K562 (cell line): ENCODE results near the gene TPO. TPM values are rescaled to one million over a fixed set of nuclear protein-coding genes. Genes with fewer than 3 reads are reported as not detected.
"Not testable (repeated sequence)": the region's sequence is repeated elsewhere in the genome, so short reads cannot be mapped to it uniquely, and the experiment has no call there.

Experiments used
- ATAC-seq: fragments of 200-7000 bp; cut with Tn5 transposase; 3 replicates; pipeline ENCODE4 v1.9.1; 2020; ENCODE audit warnings: moderate library complexity
- BruUV-seq: library from RNA; stranded (reverse); fragments of 400-500 nt; replicated peaks from 2 replicates; lab custom pipeline; 2021; lab: Mats Ljungman, UMichigan
- CTCF ChIA-PET: fragments of 300-600 bp; formaldehyde crosslinking; extraction: SDS; loops from one replicate; lab custom pipeline; 2021; ENCODE audit warnings: low intra/inter-chr PET ratio; lab: Yijun Ruan, JAX
- POLR2A ChIA-PET: fragments of 300-600, 350-650 bp; sonication (Branson Sonifier 250); formaldehyde crosslinking; extraction: SDS; loops from one replicate; lab custom pipeline; 2021; ENCODE audit warnings: antibody characterized with exemption, inconsistent platforms; lab: Yijun Ruan, JAX
- DNase-seq, 4 experiments: peaks; one replicate each; pipeline versions ENCODE4 v3.0.0 to v3.0.0-alpha.2; 2011 to 2018; ENCODE audit warnings: low spot score in 3 of 4, mixed read lengths in 3 of 4; ENCODE audit errors: extremely low read depth in 1 of 4
- FAIRE-seq: peaks from 2 replicates; lab custom pipeline; 2011; peaks lifted over from hg19 to GRCh38; lab: Jason Lieb, UNC
- H2AFZ ChIP-seq: 2 replicates; pipeline ENCODE4 v1.6.0; 2011; ENCODE audit warnings: low read depth, low read length, control low read depth, inconsistent platforms
- H3K27ac ChIP-seq: fragments of 200-600 bp; 3 replicates; pipeline ENCODE4 v1.8.0; 2011; ENCODE audit warnings: low read depth, mild to moderate bottlenecking, control low read depth, inconsistent platforms, low read length, moderate library complexity, mixed read lengths; ENCODE audit errors: extremely low read depth
- H3K27me3 ChIP-seq, 2 experiments: fragments of 300-600 bp in 1 of 2; 2 replicates in 1 of 2; 3 replicates in 1 of 2; pipeline versions ENCODE4 v1.6.0 to v1.8.0; 2011; ENCODE audit warnings: inconsistent platforms in 2 of 2, low read length in 2 of 2, mild to moderate bottlenecking in 1 of 2, mixed read lengths in 1 of 2, moderate library complexity in 1 of 2; ENCODE audit not compliant: control insufficient read depth in 2 of 2, insufficient read depth in 2 of 2
- H3K36me3 ChIP-seq: fragments of 300-600 bp; 3 replicates; pipeline ENCODE4 v1.8.0; 2011; ENCODE audit warnings: mild to moderate bottlenecking, low read length, inconsistent platforms; ENCODE audit not compliant: control insufficient read depth, insufficient read depth
- H3K4me1 ChIP-seq, 2 experiments: fragments of 200-600 bp in 1 of 2; replicated peaks in 1 of 2; 2 replicates in 1 of 2; 3 replicates in 1 of 2; pipeline versions ENCODE4 v1.5.1 to v1.8.0; 2011; ENCODE audit warnings: inconsistent platforms in 2 of 2, low read length in 2 of 2, mild to moderate bottlenecking in 1 of 2, mixed read lengths in 1 of 2, moderate library complexity in 1 of 2; ENCODE audit not compliant: control insufficient read depth in 2 of 2, insufficient read depth in 2 of 2
- H3K4me2 ChIP-seq: 2 replicates; pipeline ENCODE4 v1.6.1; 2011; ENCODE audit warnings: low read length, control low read depth, inconsistent platforms, mixed read lengths; ENCODE audit not compliant: insufficient read depth
- H3K4me3 ChIP-seq: fragments of 200-600 bp; sonication (generic), shearing (Covaris generic); 2 replicates; pipeline ENCODE4 v1.5.1; 2016; ENCODE audit warnings: control low read depth, inconsistent platforms
- H3K79me2 ChIP-seq: fragments of 200-600 bp; 3 replicates; pipeline ENCODE4 v1.8.0; 2011; ENCODE audit warnings: low read length, inconsistent platforms; ENCODE audit not compliant: control insufficient read depth, insufficient read depth
- H3K9ac ChIP-seq, 2 experiments: 2 replicates each; pipeline versions ENCODE4 v1.6.0 to v1.6.1; 2011; ENCODE audit warnings: low read depth in 2 of 2, low read length in 2 of 2, control low read depth in 1 of 2, inconsistent platforms in 1 of 2, mild to moderate bottlenecking in 1 of 2, mixed read lengths in 1 of 2; ENCODE audit not compliant: insufficient read depth in 1 of 2
- H3K9me1 ChIP-seq: one replicate; pipeline ENCODE4 v1.6.0; 2011; ENCODE audit warnings: inconsistent platforms, mild to moderate bottlenecking, low read length, moderate library complexity; ENCODE audit not compliant: control insufficient read depth, insufficient read depth
- H3K9me3 ChIP-seq: replicated peaks from 2 replicates; pipeline ENCODE4 v1.5.1; 2011; ENCODE audit warnings: low read depth, low read length, inconsistent platforms; ENCODE audit not compliant: control insufficient read depth, insufficient read depth
- H4K20me1 ChIP-seq: replicated peaks from 2 replicates; pipeline ENCODE4 v1.6.1; 2011; ENCODE audit warnings: low read length, inconsistent platforms, mixed read lengths; ENCODE audit not compliant: control insufficient read depth, insufficient read depth
- PCBP2 ChIP-seq: fragments of 200-400 bp; formaldehyde crosslinking; IDR thresholded peaks from 2 replicates; pipeline ENCODE4 v1.6.1; 2018; ENCODE audit warnings: low read length, low read depth, mild to moderate bottlenecking, moderate library complexity; ENCODE audit not compliant: poor library complexity, severe bottlenecking
- ZNF395 ChIP-seq: fragments of 200-800 bp; sonication (Bioruptor generic); IDR thresholded peaks from 2 replicates; pipeline ENCODE4 v1.6.1; 2017; ENCODE audit warnings: missing genetic modification characterization, missing compliant biosample characterization
- WGBS: fragments of 100-300 bp; shearing (Covaris generic); methylation state at CpG from one replicate; pipeline ENCODE4 v1.1.6; 2016; ENCODE audit warnings: low coverage, mixed read lengths; ENCODE audit not compliant: insufficient coverage; ENCODE audit errors: missing lambda C conversion rate; 5-methylcytosine and 5-hydroxymethylcytosine counted together
- in situ Hi-C: fragments of 300-500 bp; cut with MboI; formaldehyde crosslinking; loops from 4 replicates; pipeline ENCODE4 v1.15.0; 2018; ENCODE audit warnings: inconsistent platforms, mixed read lengths
- intact Hi-C: fragments of 100-400 bp; cut with micrococcal nuclease; formaldehyde crosslinking; loops from 2 replicates; pipeline ENCODE4 v1.14.2; 2022
- polyA plus RNA-seq, 8 experiments: library from polyadenylated mRNA; depleted of rRNA in 4 of 8; stranded (reverse) in 5 of 8; unstranded in 3 of 8; fragments of >200 nt; fragmentation: Nextera tagmentation in 2 of 8; fragmentation: Illumina TruSeq in 1 of 8; extraction: Ambion mirVana in 2 of 8; extraction: Trizol in 1 of 8; gene quantifications; 2 replicates each; pipeline versions ENCODE4 v1.2.1 to v1.2.3, GENCODE V29; 2011 to 2014; ENCODE audit warnings: inconsistent platforms in 1 of 8, missing spikeins in 1 of 8
- total RNA-seq, 7 experiments: library from RNA; depleted of rRNA in 6 of 7; stranded (reverse); fragments of >200 nt in 6 of 7; fragmentation: Illumina TruSeq in 2 of 7; extraction: Trizol in 2 of 7; gene quantifications; 2 replicates each; pipeline versions ENCODE4 v1.2.1 to v1.2.3, GENCODE V29; 2011 to 2021; ENCODE audit warnings: low replicate concordance in 1 of 7

The TPO gene
- total and polyA plus RNA-seq, 9 of the 15 experiments (the other 6 are each of a cell fraction or from before 2014, with no cell fraction given) = not detected

GRCh38 chr2:1516798-1517060, 103.5 kb downstream of the TPO start (continued):
- TF ChIP-seq ZNF395 (no peak), PCBP2 (no peak)

GRCh38 chr2:1517291-1517690, 104.0 kb downstream of the TPO start:
- FAIRE-seq, POLR2A ChIA-PET, in situ Hi-C loops, H3K4me1 ChIP-seq, H3K9ac ChIP-seq, H3K9me1 ChIP-seq, H3K9me3 ChIP-seq, DNase-seq, intact Hi-C loops, H3K4me2 ChIP-seq, ATAC-seq, H3K27ac ChIP-seq, H4K20me1 ChIP-seq, BruUV-seq, H3K79me2 ChIP-seq, H3K36me3 ChIP-seq, H3K4me3 ChIP-seq, H2AFZ ChIP-seq: not testable (repeated sequence)
- H3K27me3 ChIP-seq = peaks cover 0 to 35% of the 10 kb centered on the region in 2 experiments; a peak in 2 of 5 replicates
- 2% methylated on average over 5 of the region's 5 CpGs for WGBS
- CTCF ChIA-PET = interaction anchor here (0.6 kb wide), 1 partner anchor 170 kb away, joined by 4 read pairs; no protein-coding TSS in a partner anchor
